MG63 (cell line): Measurements from ENCODE around the gene CREB5. TPM values are rescaled to one million over a fixed set of nuclear protein-coding genes. Genes with fewer than 3 reads are reported as not detected.
A peak's percentile ranks its signal among the peaks of the same experiment; 100 is the strongest.
"Not testable (repeated sequence)": the region's sequence is repeated elsewhere in the genome, so short reads cannot be mapped to it uniquely, and the experiment has no call there.

Experiments
- DNase-seq: peaks from one replicate; pipeline ENCODE4 v3.0.0-alpha.2; 2020
- H3K27me3 ChIP-seq: fragments of 250-450 bp; sonication (Bioruptor Pico); 2 replicates; pipeline ENCODE4 v1.5.1; 2020; ENCODE audit warnings: mild to moderate bottlenecking, moderate library complexity
- H3K36me3 ChIP-seq: fragments of 250-450 bp; sonication (Bioruptor Pico); 2 replicates; pipeline ENCODE4 v1.5.1; 2020; ENCODE audit warnings: mild to moderate bottlenecking, moderate library complexity
- H3K4me3 ChIP-seq: fragments of 250-450 bp; sonication (Bioruptor Pico); 2 replicates; pipeline ENCODE4 v1.5.1; 2020; ENCODE audit warnings: mild to moderate bottlenecking, moderate library complexity
- H3K9me3 ChIP-seq: fragments of 250-450 bp; sonication (Bioruptor Pico); 2 replicates; pipeline ENCODE4 v1.5.1; 2020; ENCODE audit warnings: mild to moderate bottlenecking, moderate library complexity
- total RNA-seq: library from RNA; depleted of rRNA; stranded (reverse); fragments of >200 nt; shearing (Covaris generic); gene quantifications from 2 replicates; pipeline ENCODE4 v1.2.3, GENCODE V29; 2014; ENCODE audit warnings: low replicate concordance

CREB5 gene
- total RNA-seq, 1 experiment from 2014 or later = 19.4 TPM

GRCh38 chr7:28607855-28608193, 195.5 kb downstream of the CREB5 start:
- no peaks in the 10 kb centered on the region for H3K27me3 ChIP-seq
- H3K4me3 ChIP-seq = no peak overlapping the region
- H3K9me3 ChIP-seq = no peaks in the 10 kb centered on the region
- no peak for DNase-seq
- H3K36me3 ChIP-seq = peaks cover 5% of the 10 kb centered on the region; the same call in 1 of the 2 replicates

GRCh38 chr7:28608237-28608656, 195.9 kb downstream of the CREB5 start:
- no peak for DNase-seq
- Histone ChIP-seq H3K27me3 (no peaks in the 10 kb centered on the region), H3K36me3 (peaks cover 5% of the 10 kb centered on the region; the same call in 1 of the 2 replicates), H3K9me3 (no peaks in the 10 kb centered on the region), H3K4me3 (no peak overlapping the region)

- DNase-seq = no peak
- H3K36me3 ChIP-seq = peaks cover 5% of the 10 kb centered on the region; the same call in 1 of the 2 replicates
- no peaks in the 10 kb centered on the region for H3K9me3 ChIP-seq
- no peak overlapping the region for H3K4me3 ChIP-seq
- H3K27me3 ChIP-seq = no peaks in the 10 kb centered on the region
Observed at GRCh38 chr7:28608731-28609130, 196.4 kb downstream of the CREB5 start.

- DNase-seq = no peak
- Histone ChIP-seq H3K4me3 (no peak overlapping the region), H3K27me3 (no peaks in the 10 kb centered on the region), H3K36me3 (peaks cover 5% of the 10 kb centered on the region; the same call in 1 of the 2 replicates), H3K9me3 (no peaks in the 10 kb centered on the region)
Observed at GRCh38 chr7:28609608-28610007, 197.3 kb downstream of the CREB5 start.

GRCh38 chr7:28611399-28611897, 199.1 kb downstream of the CREB5 start:
- DNase-seq, H3K27me3 ChIP-seq, H3K4me3 ChIP-seq, H3K36me3 ChIP-seq, H3K9me3 ChIP-seq: not testable (repeated sequence)

GRCh38 chr7:28613262-28613661, 200.9 kb downstream of the CREB5 start:
- no peaks in the 10 kb centered on the region for H3K9me3 ChIP-seq
- no peaks in the 10 kb centered on the region for H3K27me3 ChIP-seq
- no peak overlapping the region for H3K4me3 ChIP-seq
- no peak for DNase-seq
- H3K36me3 ChIP-seq = no peaks in the 10 kb centered on the region; the same call in 1 of the 2 replicates

GRCh38 chr7:28615091-28615490, 202.8 kb downstream of the CREB5 start:
- no peak for DNase-seq

GRCh38 chr7:28617308-28617880, 205.1 kb downstream of the CREB5 start:
- no peak for DNase-seq
- H3K36me3 ChIP-seq = no peaks in the 10 kb centered on the region; the same call in 1 of the 2 replicates
- H3K9me3 ChIP-seq = no peaks in the 10 kb centered on the region

More at GRCh38 chr7:28615091-28615490, 202.8 kb downstream of the CREB5 start:
- Histone ChIP-seq H3K27me3 (no peaks in the 10 kb centered on the region), H3K9me3 (no peaks in the 10 kb centered on the region), H3K36me3 (no peaks in the 10 kb centered on the region; the same call in 1 of the 2 replicates), H3K4me3 (no peak overlapping the region)

GRCh38 chr7:28618383-28618782, 206.1 kb downstream of the CREB5 start:
- H3K36me3 ChIP-seq = peaks cover 2% of the 10 kb centered on the region; the same call in 1 of the 2 replicates
- DNase-seq = no peak
- no peaks in the 10 kb centered on the region for H3K27me3 ChIP-seq
- no peaks in the 10 kb centered on the region for H3K9me3 ChIP-seq
- no peak overlapping the region for H3K4me3 ChIP-seq

More at GRCh38 chr7:28617308-28617880, 205.1 kb downstream of the CREB5 start:
- H3K4me3 ChIP-seq = no peak overlapping the region
- H3K27me3 ChIP-seq = no peaks in the 10 kb centered on the region

GRCh38 chr7:28619256-28619655, 206.9 kb downstream of the CREB5 start:
- peaks cover 2% of the 10 kb centered on the region; the same call in 1 of the 2 replicates for H3K36me3 ChIP-seq
- DNase-seq = no peak
- H3K27me3 ChIP-seq = no peaks in the 10 kb centered on the region
- H3K4me3 ChIP-seq = no peak overlapping the region
- no peaks in the 10 kb centered on the region for H3K9me3 ChIP-seq

GRCh38 chr7:28621369-28621841, 209.1 kb downstream of the CREB5 start:
- Histone ChIP-seq H3K9me3 (no peaks in the 10 kb centered on the region), H3K4me3 (no peak overlapping the region), H3K36me3 (0 out of 2 replicates have a peak, but pooled peaks cover 2% of the 10 kb centered on the region), H3K27me3 (no peaks in the 10 kb centered on the region)
- no peak for DNase-seq

- Histone ChIP-seq H3K27me3 (no peaks in the 10 kb centered on the region), H3K9me3 (no peaks in the 10 kb centered on the region), H3K4me3 (no peak overlapping the region), H3K36me3 (0 out of 2 replicates have a peak, but pooled peaks cover 2% of the 10 kb centered on the region)
- no peak for DNase-seq
Observed at GRCh38 chr7:28623105-28623730, 210.9 kb downstream of the CREB5 start.

- no peak for DNase-seq
- Histone ChIP-seq H3K36me3 (0 out of 2 replicates have a peak, but pooled peaks cover 2% of the 10 kb centered on the region), H3K27me3 (no peaks in the 10 kb centered on the region), H3K4me3 (no peak overlapping the region), H3K9me3 (no peaks in the 10 kb centered on the region)
Observed at GRCh38 chr7:28623863-28624262, 211.5 kb downstream of the CREB5 start.

- no peak for DNase-seq
- no peaks in the 10 kb centered on the region for H3K9me3 ChIP-seq
- H3K27me3 ChIP-seq = no peaks in the 10 kb centered on the region
- H3K4me3 ChIP-seq = no peak overlapping the region
- H3K36me3 ChIP-seq = 0 out of 2 replicates have a peak, but pooled peaks cover 2% of the 10 kb centered on the region
Observed at GRCh38 chr7:28625432-28625831, 213.1 kb downstream of the CREB5 start.

- no peak for DNase-seq
- no peaks in the 10 kb centered on the region for H3K27me3 ChIP-seq
- 0 out of 2 replicates have a peak, but pooled peaks cover 2% of the 10 kb centered on the region for H3K36me3 ChIP-seq
- no peak overlapping the region for H3K4me3 ChIP-seq
- no peaks in the 10 kb centered on the region for H3K9me3 ChIP-seq
Observed at GRCh38 chr7:28626221-28626620, 213.9 kb downstream of the CREB5 start.

GRCh38 chr7:28626624-28627262, 214.4 kb downstream of the CREB5 start:
- Histone ChIP-seq H3K36me3 (0 out of 2 replicates have a peak, but pooled peaks cover 2% of the 10 kb centered on the region), H3K27me3 (no peaks in the 10 kb centered on the region), H3K9me3 (no peaks in the 10 kb centered on the region), H3K4me3 (no peak overlapping the region)
- peak; percentile 40 for DNase-seq

- Histone ChIP-seq H3K4me3 (no peak overlapping the region), H3K27me3 (no peaks in the 10 kb centered on the region), H3K36me3 (0 out of 2 replicates have a peak, but pooled peaks cover 2% of the 10 kb centered on the region), H3K9me3 (no peaks in the 10 kb centered on the region)
- peak; percentile 65 for DNase-seq
Observed at GRCh38 chr7:28627263-28627653, 214.9 kb downstream of the CREB5 start.
